Measurements from ENCODE around the gene RAB3GAP1. TPM values are rescaled to one million over a fixed set of nuclear protein-coding genes. Genes with fewer than 3 reads are reported as not detected.
A peak's percentile ranks its signal among the peaks of the same experiment; 100 is the strongest.

The RAB3GAP1 gene
- total RNA-seq, 1 experiment from 2014 or later, result 32.0 TPM

GRCh38 chr2:135167273-135167672 is 115.2 kb downstream of the RAB3GAP1 start:
- Mint-ChIP-seq H3K27ac (peak overlapping the region in 1 of 3 experiments; percentile 8; a peak in 3 of 7 replicates), H3K36me3 (ENCODE audit: insufficient read depth in 1 of 3, low read depth in 3 of 3) (peaks cover 39 to 68% (median 57%) of the 10 kb centered on the region in 3 experiments), H3K4me3 (no peak overlapping the region), H3K9me3 (no peaks in the 10 kb centered on the region), H3K27me3 (ENCODE audit: low read depth) (no peaks in the 10 kb centered on the region), H3K4me1 (peaks cover 3 to 8% of the 10 kb centered on the region in 2 experiments; a peak in 1 of 4 replicates)
- Histone ChIP-seq H2BK5ac (ENCODE audit: insufficient read length, low read length) (no peak overlapping the region), H3K79me2 (ENCODE audit: insufficient read depth, low read length) (no peaks in the 10 kb centered on the region), H3K27me3 (ENCODE audit: insufficient read depth, low read length) (no peaks in the 10 kb centered on the region), H3K4ac (ENCODE audit: low read depth, low read length) (no peak overlapping the region), H3K56ac (ENCODE audit: insufficient read length, low read depth, low read length) (no peak overlapping the region), H3K23me2 (ENCODE audit: insufficient read length, low read depth, low read length, poor library complexity, severe bottlenecking) (no peaks in the 10 kb centered on the region), H3K18ac (ENCODE audit: insufficient read length, low read depth, low read length) (no peak overlapping the region), H3K23ac (ENCODE audit: insufficient read length, low read depth, low read length) (no peak overlapping the region), H2BK120ac (ENCODE audit: low read depth, low read length, poor library complexity, severe bottlenecking) (no peak overlapping the region), H4K5ac (ENCODE audit: insufficient read length, low read depth, low read length) (no peak overlapping the region), H2AK5ac (ENCODE audit: insufficient read length, low read length) (no peak overlapping the region), H3K79me1 (ENCODE audit: insufficient read depth, low read depth, low read length, poor library complexity, severe bottlenecking) (no peaks in the 10 kb centered on the region), H3K9ac (ENCODE audit: extremely low read depth, insufficient read length, low read length) (no peak overlapping the region), H3T11ph (ENCODE audit: low read length) (no peak overlapping the region), H2BK12ac (ENCODE audit: insufficient read length, low read depth, low read length) (no peak overlapping the region), H4K91ac (ENCODE audit: insufficient read length, low read depth, low read length) (no peak overlapping the region), H3K9me3 (ENCODE audit: control insufficient read depth, low read depth, low read length) (no peaks in the 10 kb centered on the region), H3K4me1 (ENCODE audit: insufficient read depth, low read length) (no peaks in the 10 kb centered on the region; the same call in 1 of the 2 replicates), H4K20me1 (ENCODE audit: control insufficient read depth, insufficient read depth, insufficient read length) (no peaks in the 10 kb centered on the region), H3K4me2 (ENCODE audit: insufficient read depth, insufficient read length, low read length) (no peak overlapping the region), H2AFZ (ENCODE audit: low read length) (no peak overlapping the region), H2BK15ac (ENCODE audit: low read depth, low read length) (no peak overlapping the region), H3K27ac (ENCODE audit: insufficient read length, low read depth, low read length) (no peak overlapping the region), H3K14ac (ENCODE audit: insufficient read depth, low read length) (no peak overlapping the region), H4K8ac (replicated peaks; ENCODE audit: insufficient read length, low read depth, low read length) (no peak overlapping the region), H2BK20ac (ENCODE audit: low read depth, low read length, poor library complexity, severe bottlenecking) (no peak overlapping the region)
- no peak for DNase-seq
- TF ChIP-seq CTCF (conservative IDR thresholded peaks at IDR 0.05), result no peak
- no CpG with 5 or more reads among the region's 1 CpG for WGBS (ENCODE audit: extremely low coverage, insufficient read length, low lambda C conversion rate)

All from H9 (cell line).